Urinary bladder (tissue), 4 donors: ENCODE measurements around the gene NR2F1-AS1. TPM values are rescaled to one million over a fixed set of nuclear protein-coding genes. Genes with fewer than 3 reads are reported as not detected.
"Not testable (repeated sequence)": the region's sequence is repeated elsewhere in the genome, so short reads cannot be mapped to it uniquely, and the experiment has no call there.

Source experiments
- DNase-seq: peaks from one replicate; pipeline ENCODE4 v3.0.0-alpha.2; 2015; ENCODE audit errors: extremely low spot score
- H3K27ac ChIP-seq: one replicate; pipeline ENCODE4 v1.5.1; 2013; ENCODE audit warnings: low read depth, mild to moderate bottlenecking, moderate library complexity
- H3K36me3 ChIP-seq: one replicate; pipeline ENCODE4 v1.6.1; 2013; ENCODE audit warnings: mild to moderate bottlenecking, moderate library complexity; ENCODE audit not compliant: insufficient read depth
- H3K4me1 ChIP-seq: one replicate; pipeline ENCODE4 v1.6.1; 2013; ENCODE audit warnings: mild to moderate bottlenecking, moderate library complexity; ENCODE audit not compliant: insufficient read depth
- H3K4me3 ChIP-seq: one replicate; pipeline ENCODE4 v1.5.1; 2013; ENCODE audit warnings: low read depth, low read length
- WGBS: extraction: QIAGEN DNeasy Blood & Tissue Kit; methylation state at CpG from one replicate; pipeline ENCODE4 v1.1.7; 2013; 5-methylcytosine and 5-hydroxymethylcytosine counted together
- polyA plus RNA-seq: library from polyadenylated mRNA; stranded (reverse); fragments of 200-250 nt; gene quantifications from one replicate; pipeline ENCODE4 v1.2.3, GENCODE V29; 2013
- total RNA-seq: library from RNA; depleted of rRNA; stranded (reverse); fragments of >200 nt; gene quantifications from one replicate; pipeline ENCODE4 v1.2.3, GENCODE V29; 2014
- donor health status: healthy with polysubstance abuse.
- donor health status: healthy.

NR2F1-AS1 gene
- total and polyA plus RNA-seq, 2 donors, result 25.9 to 61.4 TPM

DNA sequence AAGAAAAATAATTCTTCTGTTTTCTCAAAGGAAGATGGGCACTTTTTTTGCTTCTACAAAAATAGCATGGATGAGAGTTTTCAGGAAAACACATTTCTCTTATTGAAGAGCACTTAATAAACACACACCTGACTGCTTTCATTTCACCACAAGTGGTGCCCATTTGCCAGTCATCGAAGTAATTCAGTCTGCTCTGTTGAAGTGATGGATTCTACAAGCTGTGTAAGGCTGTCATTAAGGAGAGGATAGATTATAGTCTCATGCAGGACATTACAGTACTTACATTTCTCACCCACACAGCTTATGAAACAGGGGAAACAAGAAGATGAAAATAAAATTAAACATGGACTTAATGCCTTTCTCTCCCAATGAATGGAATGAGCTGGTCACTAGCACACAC, 165.2 kb downstream of the NR2F1-AS1 start:
- Histone ChIP-seq H3K36me3 (peaks cover 1% of the 10 kb centered on the region), H3K27ac (no peak overlapping the region), H3K4me3 (no peak overlapping the region), H3K4me1 (no peaks in the 10 kb centered on the region)
- no peak for DNase-seq
- 90% methylated on average over 1 of the region's 1 CpG for WGBS

DNA sequence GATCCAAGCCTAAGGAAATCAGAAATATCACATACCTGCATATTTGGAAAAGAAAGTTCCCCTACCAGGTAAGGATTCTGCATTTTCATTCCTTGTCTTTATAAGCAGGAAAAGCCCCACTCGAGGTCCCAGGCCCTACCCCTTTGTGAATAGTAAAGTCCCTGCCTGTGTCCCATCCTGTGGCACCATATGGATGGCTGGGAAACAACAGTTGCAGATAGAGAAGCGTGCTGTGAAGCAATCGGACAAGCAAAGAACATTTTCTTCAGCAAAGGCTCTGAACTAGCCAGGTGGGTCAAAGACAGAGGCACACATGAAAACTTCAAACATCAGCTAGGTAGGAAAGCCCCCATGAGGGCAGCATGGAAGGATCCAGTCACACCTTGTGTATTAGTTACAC, 169.3 kb downstream of the NR2F1-AS1 start:
- Histone ChIP-seq H3K4me3 (no peak overlapping the region), H3K27ac (no peak overlapping the region), H3K4me1 (no peaks in the 10 kb centered on the region), H3K36me3 (peaks cover 1% of the 10 kb centered on the region)
- WGBS, result 85% methylated on average over 3 of the region's 3 CpGs
- DNase-seq, result no peak

DNA sequence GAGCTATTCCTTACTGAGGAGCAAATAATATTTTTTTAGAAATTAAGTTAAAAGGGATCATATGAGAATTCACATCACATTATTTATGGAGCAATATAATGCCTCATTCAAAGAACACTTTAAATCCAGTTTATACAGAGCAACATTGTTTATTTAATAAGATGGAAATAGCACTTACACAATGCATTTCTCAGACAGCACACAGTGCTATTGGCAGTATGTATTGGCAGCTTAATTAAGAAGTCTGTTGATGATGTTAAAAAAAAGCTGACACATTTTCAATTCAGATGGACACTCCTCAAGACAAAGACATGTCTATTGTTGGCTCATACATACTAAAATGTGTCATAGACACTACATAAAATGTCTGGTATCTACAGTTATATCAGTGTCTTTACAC, 171.3 kb downstream of the NR2F1-AS1 start:
- H3K27ac ChIP-seq, result no peak overlapping the region
- no peaks in the 10 kb centered on the region for H3K36me3 ChIP-seq
- no peaks in the 10 kb centered on the region for H3K4me1 ChIP-seq
- H3K4me3 ChIP-seq, result no peak overlapping the region
- no peak for DNase-seq

DNA sequence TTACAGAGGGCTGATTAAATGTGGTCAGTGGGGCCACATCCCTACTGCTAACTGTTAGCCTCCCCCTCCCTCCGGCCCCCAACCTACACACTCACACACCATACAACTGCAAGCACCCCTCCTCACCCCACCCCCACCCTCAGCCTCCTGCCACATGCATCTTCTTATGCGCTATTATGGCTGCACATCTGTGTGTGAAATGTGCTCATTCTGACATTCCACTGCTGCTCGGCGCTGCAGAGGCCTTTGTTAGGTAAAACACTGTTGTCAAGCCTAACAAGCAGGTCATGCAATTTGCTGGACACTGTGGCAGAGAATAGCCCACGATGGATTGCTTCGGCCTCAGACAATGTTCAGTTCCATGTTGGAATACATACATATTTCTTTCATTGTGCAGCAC, 173.6 kb downstream of the NR2F1-AS1 start:
- Histone ChIP-seq H3K4me3 (no peak overlapping the region), H3K36me3 (no peaks in the 10 kb centered on the region), H3K27ac (no peak overlapping the region), H3K4me1 (no peaks in the 10 kb centered on the region)
- no peak for DNase-seq
- 72% methylated on average over 6 of the region's 6 CpGs for WGBS

DNA sequence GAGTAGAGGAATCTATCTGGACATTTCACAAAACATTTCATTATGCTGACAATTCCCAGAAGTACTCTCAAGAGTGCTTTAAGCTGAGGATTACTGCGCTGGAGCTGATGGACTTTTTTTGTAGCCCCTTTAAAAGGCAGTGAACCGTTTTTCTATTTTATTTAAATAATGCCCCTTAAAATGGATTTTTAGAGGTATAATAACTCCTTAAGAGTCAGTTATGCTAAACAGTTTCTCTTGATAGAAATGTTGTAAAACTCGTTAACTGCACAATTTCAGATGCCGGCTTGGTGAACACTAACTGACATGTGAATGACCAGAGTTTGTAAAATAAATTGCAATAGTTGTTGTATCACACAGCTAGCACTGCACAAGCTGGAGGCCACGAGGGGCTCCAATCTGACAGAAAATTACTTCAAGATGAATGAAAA, 174.0 kb downstream of the NR2F1-AS1 start:
- no peak overlapping the region for H3K27ac ChIP-seq
- H3K4me1 ChIP-seq, result no peaks in the 10 kb centered on the region
- no peaks in the 10 kb centered on the region for H3K36me3 ChIP-seq
- no peak for DNase-seq
- H3K4me3 ChIP-seq, result no peak overlapping the region
- 53% methylated on average over 5 of the region's 5 CpGs for WGBS

DNA sequence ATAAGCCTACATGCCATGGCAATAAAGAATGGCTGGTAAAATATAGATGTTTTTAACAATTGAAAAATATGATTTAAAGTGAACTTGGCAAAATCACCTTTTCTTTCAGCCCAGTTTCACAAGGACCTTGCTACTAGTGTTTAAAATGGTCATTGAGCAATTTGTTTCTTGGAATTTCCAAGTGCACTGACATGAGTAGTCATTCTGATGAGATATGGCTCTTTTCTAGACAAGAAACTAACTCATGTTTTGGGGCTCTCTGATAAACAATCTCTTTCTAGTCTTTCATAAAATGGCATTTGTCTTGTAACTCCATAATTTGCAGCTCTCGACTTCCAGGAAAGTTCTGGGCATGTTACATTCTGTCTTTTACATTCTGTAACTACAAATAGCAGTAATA, 176.8 kb downstream of the NR2F1-AS1 start:
- Histone ChIP-seq H3K27ac (no peak overlapping the region), H3K4me3 (no peak overlapping the region), H3K4me1 (no peaks in the 10 kb centered on the region), H3K36me3 (no peaks in the 10 kb centered on the region)
- DNase-seq, result no peak
- WGBS, result 76% methylated on average over 1 of the region's 1 CpG

DNA sequence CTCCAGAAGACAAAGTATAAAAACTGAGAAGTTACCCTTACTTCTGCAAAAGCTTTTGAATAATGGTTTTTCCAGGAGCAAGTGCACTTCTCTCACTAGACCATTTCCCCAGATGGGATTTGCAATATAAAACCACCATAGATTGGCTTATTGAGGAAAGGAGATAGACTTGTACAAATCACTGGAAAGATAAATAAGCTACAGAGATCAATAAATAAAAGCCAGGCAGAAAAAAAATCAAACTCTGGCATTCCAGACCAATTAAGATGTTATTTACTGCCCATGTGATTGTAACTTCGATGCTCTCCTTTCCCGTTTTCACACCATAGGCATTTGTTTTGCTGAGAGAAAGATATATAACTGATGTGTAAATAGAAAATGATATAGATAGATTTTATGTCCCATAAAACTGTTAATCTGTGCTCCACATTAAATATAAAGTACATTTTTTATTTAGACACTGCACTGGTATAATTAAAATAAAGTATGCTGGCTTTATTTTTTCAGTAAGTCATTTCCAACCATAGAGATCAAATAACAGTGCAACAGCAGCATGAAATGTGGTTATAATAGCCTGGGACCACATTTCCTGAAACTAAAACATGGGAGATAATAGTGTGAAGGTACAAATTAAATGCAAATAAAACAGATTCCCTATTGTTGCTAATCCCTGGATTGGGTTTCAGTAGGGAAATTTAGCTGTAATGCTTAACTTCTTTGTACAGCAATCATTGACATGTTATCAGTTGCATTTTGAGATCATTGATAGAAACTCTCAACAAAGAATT, 177.7 kb downstream of the NR2F1-AS1 start:
- no peak overlapping the region for H3K4me3 ChIP-seq
- H3K27ac ChIP-seq, result no peak overlapping the region
- no peaks in the 10 kb centered on the region for H3K4me1 ChIP-seq
- no peaks in the 10 kb centered on the region for H3K36me3 ChIP-seq
- DNase-seq, result no peak
- WGBS, result 87% methylated on average over 2 of the region's 2 CpGs

DNA sequence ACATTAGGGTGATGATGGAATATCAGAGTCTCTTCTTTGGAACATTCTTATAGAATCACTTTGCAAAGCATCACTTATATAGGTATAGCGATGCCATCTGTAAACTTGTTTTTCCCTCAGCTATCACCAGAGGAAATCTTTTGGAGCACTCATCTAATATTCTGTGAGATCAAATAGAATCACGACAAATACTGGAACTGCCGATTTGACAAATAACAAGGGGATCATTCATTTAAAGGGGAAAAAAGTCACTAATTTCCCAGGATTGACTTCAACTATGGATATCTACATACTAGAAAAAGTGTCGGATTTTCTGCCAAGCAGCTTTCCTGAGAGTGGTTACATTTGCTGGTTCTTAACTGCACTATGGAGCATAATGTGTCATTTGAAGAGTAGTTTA, 178.6 kb downstream of the NR2F1-AS1 start:
- Histone ChIP-seq H3K4me3 (no peak overlapping the region), H3K36me3 (no peaks in the 10 kb centered on the region), H3K4me1 (no peaks in the 10 kb centered on the region), H3K27ac (no peak overlapping the region)
- WGBS, result 61% methylated on average over 4 of the region's 4 CpGs
- DNase-seq, result no peak

DNA sequence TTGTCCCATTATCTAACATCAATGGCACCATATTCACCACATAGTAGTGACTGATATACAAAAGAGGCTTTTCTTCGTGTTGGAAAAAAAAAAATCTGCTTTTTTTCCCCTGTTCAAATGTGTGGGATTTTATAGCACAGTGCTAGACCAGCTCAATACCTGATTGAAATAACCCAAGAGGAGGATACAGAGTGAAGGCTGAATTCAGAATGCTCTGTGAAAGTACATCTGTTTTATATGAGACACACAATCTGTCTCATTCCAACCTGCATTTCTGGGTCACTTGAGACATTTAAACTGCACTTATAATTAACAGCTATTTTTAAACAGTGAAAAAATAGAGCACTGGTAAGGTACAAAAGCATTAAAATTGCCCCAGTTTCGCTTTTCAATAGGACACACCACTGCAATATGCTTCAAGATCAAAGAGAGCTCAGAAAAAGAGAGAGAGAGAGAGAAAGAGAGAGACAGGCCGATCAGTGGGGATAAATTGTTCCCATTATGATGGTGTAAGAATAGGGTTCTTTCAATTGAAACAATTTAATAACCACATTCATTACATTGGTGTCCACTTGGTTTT, 179.3 kb downstream of the NR2F1-AS1 start:
- H3K4me3 ChIP-seq, result no peak overlapping the region
- H3K4me1 ChIP-seq, result no peaks in the 10 kb centered on the region
- DNase-seq, result no peak
- H3K36me3 ChIP-seq, result no peaks in the 10 kb centered on the region
- 83% methylated on average over 3 of the region's 3 CpGs for WGBS
- H3K27ac ChIP-seq, result no peak overlapping the region

DNA sequence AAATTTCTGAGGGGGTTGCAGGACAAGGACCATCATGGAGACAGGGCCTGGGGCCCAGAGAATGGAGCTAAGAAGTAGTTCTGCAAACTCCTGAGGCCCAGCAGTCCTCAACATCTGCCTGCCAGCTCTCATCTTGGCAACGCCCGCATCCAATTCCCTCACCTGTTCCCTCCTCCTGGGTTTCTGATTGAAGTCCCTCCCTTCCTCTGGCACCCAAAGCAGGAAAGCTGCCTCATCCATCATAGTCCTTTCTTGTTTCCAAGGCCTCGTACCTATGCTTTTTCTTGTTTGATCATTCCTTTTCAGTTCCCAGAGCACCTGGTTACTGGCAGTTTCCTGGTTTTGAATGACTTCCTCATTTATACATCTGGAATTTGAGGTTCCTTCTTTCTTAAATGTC, 181.3 kb downstream of the NR2F1-AS1 start:
- H3K36me3 ChIP-seq, result no peaks in the 10 kb centered on the region
- no peaks in the 10 kb centered on the region for H3K4me1 ChIP-seq
- 79% methylated on average over 3 of the region's 3 CpGs for WGBS
- no peak for DNase-seq
- no peak overlapping the region for H3K27ac ChIP-seq
- no peak overlapping the region for H3K4me3 ChIP-seq

DNA sequence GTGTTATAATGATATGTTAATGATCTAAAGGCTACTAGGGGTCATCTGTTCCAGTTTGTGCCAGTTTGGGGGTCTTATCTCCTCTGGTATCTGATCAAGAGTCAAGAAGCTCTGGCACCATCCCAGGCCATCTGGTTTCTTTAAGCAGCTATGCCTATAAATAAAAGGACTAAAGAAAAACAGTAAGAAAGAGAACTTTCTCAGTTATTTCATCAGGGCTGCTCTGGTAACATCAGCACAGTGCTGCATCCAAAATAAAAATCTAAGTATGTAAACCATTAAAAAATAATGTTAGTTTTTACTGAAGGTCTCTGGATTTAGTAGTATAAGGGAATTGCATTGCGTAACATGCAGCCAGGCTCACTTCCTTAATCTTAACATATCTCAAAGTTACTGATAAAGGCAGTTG, 185.0 kb downstream of the NR2F1-AS1 start:
- DNase-seq, result peak; percentile 23
- WGBS, result 67% methylated on average over 1 of the region's 1 CpG
- H3K36me3 ChIP-seq, result no peaks in the 10 kb centered on the region
- no peak overlapping the region for H3K4me3 ChIP-seq
- no peak overlapping the region for H3K27ac ChIP-seq
- no peaks in the 10 kb centered on the region for H3K4me1 ChIP-seq

DNA sequence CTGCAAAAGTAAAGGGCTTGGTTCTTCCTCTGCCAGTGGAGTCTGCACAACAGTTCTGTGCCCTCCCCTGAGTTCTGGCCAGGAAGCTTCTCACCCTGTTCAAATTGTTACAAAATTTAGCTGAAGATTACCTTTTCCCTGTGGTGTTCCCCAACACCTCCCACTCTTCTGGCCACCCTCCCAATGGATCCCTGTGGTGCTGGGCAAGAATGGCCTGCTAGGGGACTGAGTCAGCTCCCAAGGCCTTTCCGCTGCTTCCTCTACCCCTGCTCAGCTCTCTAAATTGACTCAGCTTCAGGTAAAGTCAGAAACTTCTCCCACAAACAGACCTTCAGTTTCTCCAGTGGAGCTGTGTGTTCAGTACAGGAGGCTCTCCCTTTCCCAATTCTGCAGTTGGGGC, 186.0 kb downstream of the NR2F1-AS1 start:
- WGBS, result 98% methylated on average over 1 of the region's 1 CpG

DNA sequence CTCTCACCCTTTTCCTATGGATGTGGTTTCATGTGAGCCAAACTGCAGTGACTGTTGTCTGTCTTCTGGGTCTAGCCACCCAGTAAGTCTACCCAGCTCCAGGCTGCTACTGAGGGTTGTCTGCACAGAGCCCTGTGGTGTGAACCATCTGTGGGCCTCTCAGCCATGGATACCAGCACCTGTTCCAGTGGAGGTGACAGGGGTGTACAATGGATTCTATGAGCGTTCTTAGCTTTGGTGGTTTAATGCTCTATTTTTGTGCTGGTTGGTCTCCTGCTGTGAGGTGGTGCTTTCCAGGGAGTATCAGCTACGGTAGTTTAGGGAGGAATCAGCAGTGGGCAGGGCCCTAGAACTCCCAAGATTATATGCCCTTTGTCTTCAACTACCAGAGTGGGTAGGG, 186.7 kb downstream of the NR2F1-AS1 start:
- Histone ChIP-seq H3K4me1 (no peaks in the 10 kb centered on the region), H3K27ac (no peak overlapping the region), H3K4me3 (no peak overlapping the region), H3K36me3 (no peaks in the 10 kb centered on the region)
- 94% methylated on average over 2 of the region's 2 CpGs for WGBS
- DNase-seq, result no peak

More for the DNA sequence above, 186.0 kb downstream of the NR2F1-AS1 start:
- DNase-seq, result no peak
- Histone ChIP-seq H3K4me1 (no peaks in the 10 kb centered on the region), H3K27ac (no peak overlapping the region), H3K36me3 (no peaks in the 10 kb centered on the region), H3K4me3 (no peak overlapping the region)

DNA sequence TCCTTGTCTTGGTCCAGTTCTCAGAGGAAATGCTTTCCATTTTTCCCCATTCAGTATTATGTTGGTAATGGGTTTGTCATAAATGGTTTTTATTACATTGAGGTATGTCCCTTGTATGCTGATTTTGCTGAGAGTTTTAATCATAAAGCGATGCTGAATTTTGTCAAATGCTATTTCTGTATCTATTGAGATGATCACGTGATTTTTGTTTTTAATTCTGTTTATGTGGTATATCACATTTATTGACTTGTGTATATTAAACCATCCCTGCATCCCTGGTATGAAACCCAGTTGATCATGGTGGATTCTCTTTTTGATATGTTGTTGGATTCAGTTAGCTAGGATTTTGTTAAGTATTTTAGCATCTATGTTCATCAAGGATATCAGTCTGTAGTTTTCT, 189.8 kb downstream of the NR2F1-AS1 start:
- not testable (repeated sequence) for H3K36me3 ChIP-seq, DNase-seq
- WGBS, result 96% methylated on average over 2 of the region's 2 CpGs

More for the DNA sequence above, 189.8 kb downstream of the NR2F1-AS1 start:
- H3K4me1 ChIP-seq, H3K27ac ChIP-seq, H3K4me3 ChIP-seq: not testable (repeated sequence)
